Adrenal gland (tissue), 12 donors: ENCODE data around the gene MYMX. TPM values are rescaled to one million over a fixed set of nuclear protein-coding genes. Genes with fewer than 3 reads are reported as not detected.

Source experiments
- DNase-seq, 7 donors: peaks; one replicate each; pipeline ENCODE4 v3.0.0-alpha.2; 2019 to 2020
- H3K27ac ChIP-seq, 5 donors: fragments of 200-600 bp; sonication (generic) in 4 of 5; 1 replicate in 3 of 5; 2 replicates in 2 of 5; pipeline versions ENCODE4 v1.5.1 to v1.8.0; 2016 to 2020; ENCODE audit warnings: mild to moderate bottlenecking in 1 of 5
- H3K27me3 ChIP-seq: fragments of 200-600 bp; 2 replicates; pipeline ENCODE4 v1.8.0; 2021
- H3K36me3 ChIP-seq, 2 donors: fragments of 200-600 bp; replicated peaks in 1 of 2; 1 replicate in 1 of 2; 2 replicates in 1 of 2; pipeline versions ENCODE4 v1.5.1 to v1.8.0; 2018 to 2022
- H3K4me1 ChIP-seq, 2 donors: fragments of 200-600 bp; replicated peaks in 1 of 2; 1 replicate in 1 of 2; 2 replicates in 1 of 2; pipeline versions ENCODE4 v1.5.1 to v1.8.0; 2018 to 2021
- H3K4me3 ChIP-seq, 4 donors: fragments of 200-600 bp; sonication (generic) in 3 of 4; one replicate each; pipeline ENCODE4 v1.5.1; 2016 to 2018
- H3K9me3 ChIP-seq, 3 donors: fragments of 200-600 bp; sonication (generic) in 1 of 3; replicated peaks in 1 of 3; 1 replicate in 2 of 3; 2 replicates in 1 of 3; pipeline versions ENCODE4 v1.5.1 to v1.8.0; 2016 to 2021
- CTCF ChIP-seq, 6 experiments: fragments of 450-650 bp in 4 of 6; fragments of 200-600 bp in 2 of 6; sonication (generic) in 1 of 6; IDR thresholded peaks; 1 replicate in 5 of 6; 2 replicates in 1 of 6; pipeline versions ENCODE4 v1.5.1 to v1.8.0; 2016 to 2021; ENCODE audit warnings: antibody characterized with exemption in 6 of 6, mild to moderate bottlenecking in 2 of 6, moderate library complexity in 1 of 6
- POLR2A ChIP-seq, 2 donors: fragments of 450-650 bp; IDR thresholded peaks; one replicate each; pipeline ENCODE4 v1.6.1; 2017; ENCODE audit warnings: antibody characterized with exemption in 2 of 2, mild to moderate bottlenecking in 2 of 2, moderate library complexity in 1 of 2
- WGBS, 4 donors: extraction: QIAGEN DNeasy Blood & Tissue Kit in 2 of 4; methylation state at CpG; one replicate each; pipeline versions ENCODE4 v1.1.5 to v1.1.7; 2013 to 2017; 5-methylcytosine and 5-hydroxymethylcytosine counted together
- intact Hi-C, 2 donors: fragments of 100-400 bp; cut with DNase I; formaldehyde crosslinking; loops; one replicate each; pipeline versions ENCODE4 v1.14.1 to v1.15.0; 2022 to 2023
- polyA plus RNA-seq, 3 donors: library from polyadenylated mRNA; stranded (reverse); fragments of 200-250 nt in 2 of 3; fragments of 350-450 nt in 1 of 3; fragmentation: Illumina TruSeq in 1 of 3; extraction: RNeasy Lipid Tissue Mini Kit (QIAGEN cat#74804) in 1 of 3; gene quantifications; one replicate each; pipeline ENCODE4 v1.2.3, GENCODE V29; 2013 to 2014
- total RNA-seq, 9 donors: library from RNA; depleted of rRNA in 4 of 9; stranded (reverse); fragments of >200 nt in 4 of 9; fragments of 120-200 nt in 1 of 9; fragmentation: NEBNext Ultra II Directional in 1 of 9; extraction: Animal tissue kit (Norgen Biotek cat#: 25700) in 1 of 9; gene quantifications; one replicate each; pipeline versions ENCODE4 v1.1.0 to v1.2.4, GENCODE V29; 2013 to 2023
- donor health status: healthy with polysubstance abuse.
- donor health status: Bipolar disorder and iron deficiency.
- donor health status: DM: yes; HTN: yes; CAD: no.
- donor health status: DM: no; HTN: no; CAD: no.
- donor health status: DM: no; HTN: no; CAD: no.
- donor health status: DM: yes; HTN: yes; CAD: no.

Gene MYMX
- total and polyA plus RNA-seq, 12 donors = 0.39 to 0.94 TPM; not detected in 10

GRCh38 chr6:44225579-44226325, 9.0 kb downstream of the MYMX start:
- DNase-seq = peak in 1 of 7 donors; percentile 52
- peak overlapping the region in 4 of 5 donors; percentile 48 to 90 (median 70) for H3K27ac ChIP-seq
- H3K27me3 ChIP-seq = no peaks in the 10 kb centered on the region
- H3K9me3 ChIP-seq = no peaks in the 10 kb centered on the region
- peaks cover 0 to 15% of the 10 kb centered on the region in 2 donors for H3K36me3 ChIP-seq
- 63 to 85% (median 83%) methylated on average over 8 of the region's 8 CpGs for WGBS, 4 donors
- H3K4me1 ChIP-seq = peaks cover 86 to 95% of the 10 kb centered on the region in 2 donors
- TF ChIP-seq POLR2A (IDR thresholded peaks at IDR 0.05) (no peak), CTCF (IDR thresholded peaks at IDR 0.05) (no peak)
- intact Hi-C loops = no loop called here
- H3K4me3 ChIP-seq = no peak overlapping the region

- Histone ChIP-seq H3K4me1 (peaks cover 78 to 91% of the 10 kb centered on the region in 2 donors), H3K9me3 (no peaks in the 10 kb centered on the region), H3K36me3 (peaks cover 0 to 20% of the 10 kb centered on the region in 2 donors), H3K4me3 (peak overlapping the region in 1 of 4 donors; percentile 44), H3K27ac (peak overlapping the region in 4 of 5 donors; percentile 48 to 90 (median 70)), H3K27me3 (no peaks in the 10 kb centered on the region)
- TF ChIP-seq POLR2A (IDR thresholded peaks at IDR 0.05) = peak in 1 of 2 donors; percentile 28
- TF ChIP-seq CTCF (IDR thresholded peaks at IDR 0.05) = no peak
- intact Hi-C loops = no loop called here
- WGBS, 4 donors = 17 to 44% (median 30%) methylated on average over 15 of the region's 15 CpGs
- DNase-seq = peak in 4 of 7 donors; percentile 48 to 73 (median 58)
Measured at GRCh38 chr6:44226368-44227147, 9.8 kb downstream of the MYMX start.

- no peak for TF ChIP-seq POLR2A (IDR thresholded peaks at IDR 0.05)
- no peak for TF ChIP-seq CTCF (IDR thresholded peaks at IDR 0.05)
- Histone ChIP-seq H3K27ac (peak overlapping the region in 4 of 5 donors; percentile 48 to 90 (median 70)), H3K4me1 (peaks cover 71 to 85% of the 10 kb centered on the region in 2 donors), H3K27me3 (no peaks in the 10 kb centered on the region), H3K9me3 (no peaks in the 10 kb centered on the region), H3K4me3 (peak overlapping the region in 1 of 4 donors; percentile 44), H3K36me3 (peaks cover 0 to 26% of the 10 kb centered on the region in 2 donors)
- peak in 3 of 7 donors; percentile 28 to 68 (median 30) for DNase-seq
- 49 to 60% (median 53%) methylated on average over 2 to 7 of the region's 7 CpGs for WGBS, 4 donors
- intact Hi-C loops = no loop called here
Measured at GRCh38 chr6:44227148-44227793, 10.5 kb downstream of the MYMX start.

GRCh38 chr6:44228031-44228430, 11.3 kb downstream of the MYMX start:
- H3K27ac ChIP-seq = peak overlapping the region in 4 of 5 donors; percentile 48 to 90 (median 70)
- peak overlapping the region in 1 of 4 donors; percentile 44 for H3K4me3 ChIP-seq

More at GRCh38 chr6:44228031-44228430, 11.3 kb downstream of the MYMX start:
- DNase-seq = peak in 1 of 7 donors; percentile 50
- no peak for TF ChIP-seq CTCF (IDR thresholded peaks at IDR 0.05)
- no peak for TF ChIP-seq POLR2A (IDR thresholded peaks at IDR 0.05)
- Histone ChIP-seq H3K27me3 (no peaks in the 10 kb centered on the region), H3K4me1 (peaks cover 64 to 82% of the 10 kb centered on the region in 2 donors), H3K36me3 (peaks cover 0 to 33% of the 10 kb centered on the region in 2 donors), H3K9me3 (no peaks in the 10 kb centered on the region)
- WGBS, 4 donors = 77 to 93% (median 91%) methylated on average over 5 to 6 of the region's 6 CpGs
- intact Hi-C loops = no loop called here
